ENCODE results near the gene TMEM259.

The TMEM259 gene

GRCh38 chr19:1055886-1056620, 35.1 kb upstream of the TMEM259 start:
- no peak for DNase-seq (ENCODE audit: low spot score)

- no peak for DNase-seq (ENCODE audit: low spot score)
Observed at GRCh38 chr19:1055028-1055425, 34.1 kb upstream of the TMEM259 start.

GRCh38 chr19:1054102-1055027, 33.4 kb upstream of the TMEM259 start:
- DNase-seq (ENCODE audit: low spot score), result no peak

GRCh38 chr19:1053176-1054101, 32.5 kb upstream of the TMEM259 start:
- DNase-seq (ENCODE audit: low spot score), result no peak

- DNase-seq (ENCODE audit: low spot score), result no peak
Observed at GRCh38 chr19:1052349-1052975, 31.5 kb upstream of the TMEM259 start.

- DNase-seq (ENCODE audit: low spot score), result no peak
Observed at GRCh38 chr19:1051791-1052190, 30.9 kb upstream of the TMEM259 start.

GRCh38 chr19:1050989-1051788, 30.3 kb upstream of the TMEM259 start:
- no peak for DNase-seq (ENCODE audit: low spot score)

GRCh38 chr19:1049800-1050199, 28.9 kb upstream of the TMEM259 start:
- DNase-seq (ENCODE audit: low spot score), result no peak

- no peak for DNase-seq (ENCODE audit: low spot score)
Observed at GRCh38 chr19:1049106-1049505, 28.2 kb upstream of the TMEM259 start.

- DNase-seq (ENCODE audit: low spot score), result no peak
Observed at GRCh38 chr19:1047696-1048147, 26.8 kb upstream of the TMEM259 start.

GRCh38 chr19:1046836-1047695, 26.1 kb upstream of the TMEM259 start:
- DNase-seq (ENCODE audit: low spot score), result no peak

- no peak for DNase-seq (ENCODE audit: low spot score)
Observed at GRCh38 chr19:1046117-1046626, 25.2 kb upstream of the TMEM259 start.

- no peak for DNase-seq (ENCODE audit: low spot score)
Observed at GRCh38 chr19:1045247-1045603, 24.3 kb upstream of the TMEM259 start.

GRCh38 chr19:1042689-1043511, 22.0 kb upstream of the TMEM259 start:
- no peak for DNase-seq (ENCODE audit: low spot score)

GRCh38 chr19:1041835-1042685, 21.1 kb upstream of the TMEM259 start:
- DNase-seq (ENCODE audit: low spot score), result no peak

GRCh38 chr19:1041272-1041834, 20.4 kb upstream of the TMEM259 start:
- DNase-seq (ENCODE audit: low spot score), result no peak

All from pons (tissue), 1 donor.